Stimulated activated CD4-positive, alpha-beta T cell treated with anti-CD3 and anti-CD28 coated beads, Interleukin-4, amount 100 ng/mL, for 48 hours (primary cell): ENCODE data around the gene TRMO.

Experiments used
- DNase-seq, 2 donors: peaks; one replicate each; pipeline ENCODE4 v3.0.0-alpha.2; 2020; ENCODE audit warnings: low read depth in 2 of 2

Gene TRMO

DNA sequence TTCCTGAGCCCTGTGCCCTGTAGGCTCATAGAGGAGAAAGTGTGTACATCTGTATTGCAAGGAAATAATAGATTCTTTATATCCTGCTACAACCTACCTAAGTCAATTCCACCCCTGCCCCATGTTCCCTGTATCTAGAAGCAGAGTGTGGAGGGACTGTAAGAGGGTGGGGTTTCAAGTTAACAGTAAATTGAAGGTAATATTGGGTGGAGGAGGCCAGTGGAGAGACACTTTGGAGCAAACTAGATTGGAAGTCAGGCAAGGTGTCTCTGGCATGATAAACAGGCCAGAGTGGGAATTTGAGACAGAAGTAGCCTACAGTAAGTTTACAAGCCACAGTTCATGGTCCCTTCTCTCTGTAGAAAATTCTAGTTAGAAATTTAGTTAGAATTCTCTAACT lies 17.9 kb upstream of the TRMO start:
- DNase-seq: no peak

DNA sequence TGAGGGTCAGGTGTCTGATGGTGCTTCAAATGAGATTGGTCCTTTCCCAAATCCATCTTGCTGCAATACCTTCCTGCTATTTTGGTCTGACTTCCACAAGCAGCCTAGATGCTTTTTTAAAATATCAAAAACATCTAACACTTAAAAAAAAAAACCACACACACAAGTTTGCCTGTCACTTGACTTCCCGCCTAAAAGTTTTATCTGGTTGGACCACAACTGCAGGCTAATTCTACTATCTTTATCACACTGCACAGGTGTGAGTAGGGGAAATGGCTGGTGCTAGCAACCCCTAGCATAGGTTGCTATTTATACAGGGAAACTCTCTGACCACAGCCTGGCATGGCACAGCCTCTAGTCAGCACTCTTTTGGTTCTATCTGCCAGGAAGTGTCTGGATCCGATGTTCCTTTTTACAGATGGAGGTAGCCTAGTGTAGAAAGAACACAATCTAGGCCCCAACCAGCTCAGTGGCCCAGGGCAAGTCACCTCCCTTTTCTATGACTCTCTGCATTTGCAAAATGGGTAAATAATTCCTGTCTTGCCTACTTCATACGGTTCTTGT lies 15.9 kb upstream of the TRMO start, which contains the start of gene HEMGN:
Gene HEMGN, minus strand, starts transcription at position 92 of the 564 bp plus-strand sequence. Its CDS starts 36 bp downstream, at position 56.
- no peak for DNase-seq

- no peak for DNase-seq
Observed at GRCh38 chr9:97936998-97937397, 14.7 kb upstream of the TRMO start.

- DNase-seq: no peak
Observed at GRCh38 chr9:97935276-97935675, 13.0 kb upstream of the TRMO start.

DNA sequence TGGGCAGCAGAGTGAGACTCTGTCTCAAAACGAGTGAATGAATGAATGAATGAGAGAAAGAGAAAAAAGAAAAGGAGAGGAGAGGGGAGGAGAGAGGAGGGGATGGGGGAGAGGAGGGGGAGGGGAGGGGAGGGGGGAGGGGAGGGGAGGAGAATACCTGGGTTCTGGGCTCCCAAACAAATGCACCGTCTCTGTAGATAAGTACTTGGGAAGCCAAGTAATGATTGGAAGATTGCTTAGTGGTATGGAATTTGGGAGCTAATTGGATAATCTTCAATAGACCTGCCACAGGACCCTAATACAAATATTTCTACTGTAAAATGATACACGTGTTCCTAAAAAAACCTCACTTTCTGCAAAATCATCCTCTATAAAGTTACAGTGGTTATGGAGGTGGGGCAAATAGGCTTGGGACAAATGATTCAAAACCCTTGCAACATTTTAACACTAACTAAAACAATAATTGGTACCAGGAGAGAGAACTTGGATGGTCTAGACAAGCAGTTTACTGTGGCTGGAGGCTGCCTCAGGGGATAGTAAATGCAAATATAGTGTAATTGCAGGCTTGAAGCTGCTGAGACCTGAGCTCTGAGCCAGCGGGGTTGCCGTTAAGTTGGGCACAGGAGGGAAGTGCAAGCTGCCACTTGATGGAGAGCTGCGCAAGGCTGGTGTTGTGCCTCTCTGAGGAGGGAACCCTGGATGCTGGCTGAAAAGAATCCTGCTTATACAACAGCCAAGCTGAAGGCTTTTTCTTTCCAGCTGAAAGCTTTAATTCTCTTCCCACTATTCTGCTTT lies 12.2 kb upstream of the TRMO start:
- DNase-seq: no peak

DNA sequence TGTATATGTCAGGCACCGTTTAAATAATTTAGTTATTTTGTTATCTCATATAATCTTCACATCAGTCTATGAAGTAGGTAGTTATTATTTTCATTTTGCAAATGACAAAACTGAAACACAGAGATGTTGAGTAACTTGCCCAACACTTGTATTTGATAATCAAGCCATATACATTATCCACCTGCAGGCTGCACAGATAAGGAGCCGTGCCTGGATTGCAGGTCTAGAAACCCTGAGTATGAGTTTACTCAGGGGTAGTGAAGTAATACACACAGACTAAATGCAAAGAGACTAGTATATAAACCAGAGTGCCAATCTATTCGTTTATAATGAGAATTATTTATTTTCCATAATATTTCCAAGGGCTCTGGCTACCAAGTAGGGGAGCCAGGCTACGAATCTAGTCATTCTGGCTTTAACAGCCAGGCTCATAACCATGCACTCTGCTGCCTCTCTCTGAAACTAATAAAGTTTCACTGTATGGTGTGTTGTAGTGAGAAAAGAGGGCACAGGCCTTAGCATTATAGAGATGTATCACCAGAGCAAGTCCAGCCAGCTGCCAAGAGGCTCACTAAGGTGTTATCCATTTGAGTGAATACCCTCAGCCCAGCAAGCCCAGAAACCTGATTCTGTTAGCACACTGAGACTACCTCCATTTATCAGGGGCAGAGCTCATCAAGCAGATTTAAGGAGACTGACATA lies 11.1 kb upstream of the TRMO start:
- DNase-seq: no peak

GRCh38 chr9:97930972-97931371 lies 8.7 kb upstream of the TRMO start:
- DNase-seq: no peak

DNA sequence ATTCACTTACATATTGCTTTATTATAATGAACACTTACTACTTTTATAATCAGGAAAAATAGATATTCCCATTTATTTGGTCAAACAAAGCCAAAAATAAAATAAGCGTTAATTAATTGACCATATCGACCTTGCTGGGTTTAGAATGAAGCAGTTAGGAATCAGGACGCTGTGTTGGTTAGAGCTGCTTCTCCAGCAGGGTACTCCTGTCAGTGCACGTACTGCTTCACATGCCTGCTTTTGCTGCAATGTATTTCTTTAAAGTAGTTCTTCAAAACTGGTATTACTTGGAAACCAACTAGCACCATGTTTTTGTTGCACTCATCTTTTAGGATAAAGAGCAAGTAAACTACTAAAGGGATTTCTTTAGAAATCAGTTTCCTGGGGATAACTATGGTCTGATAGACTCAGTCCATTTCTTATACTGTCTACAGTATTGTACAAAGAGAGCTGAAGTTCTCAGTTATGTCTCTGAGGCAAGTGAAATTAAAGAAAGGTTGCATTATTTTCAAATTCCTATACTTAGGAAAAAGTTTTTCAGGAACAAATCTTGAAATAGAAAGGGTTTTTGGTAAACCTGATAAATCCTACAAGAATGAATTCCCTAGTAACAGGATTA lies 6.8 kb upstream of the TRMO start:
- no peak for DNase-seq

GRCh38 chr9:97925497-97926334 lies 3.4 kb upstream of the TRMO start:
- no peak for DNase-seq

- no peak for DNase-seq
Observed at GRCh38 chr9:97924386-97924785, 2.1 kb upstream of the TRMO start.

DNA sequence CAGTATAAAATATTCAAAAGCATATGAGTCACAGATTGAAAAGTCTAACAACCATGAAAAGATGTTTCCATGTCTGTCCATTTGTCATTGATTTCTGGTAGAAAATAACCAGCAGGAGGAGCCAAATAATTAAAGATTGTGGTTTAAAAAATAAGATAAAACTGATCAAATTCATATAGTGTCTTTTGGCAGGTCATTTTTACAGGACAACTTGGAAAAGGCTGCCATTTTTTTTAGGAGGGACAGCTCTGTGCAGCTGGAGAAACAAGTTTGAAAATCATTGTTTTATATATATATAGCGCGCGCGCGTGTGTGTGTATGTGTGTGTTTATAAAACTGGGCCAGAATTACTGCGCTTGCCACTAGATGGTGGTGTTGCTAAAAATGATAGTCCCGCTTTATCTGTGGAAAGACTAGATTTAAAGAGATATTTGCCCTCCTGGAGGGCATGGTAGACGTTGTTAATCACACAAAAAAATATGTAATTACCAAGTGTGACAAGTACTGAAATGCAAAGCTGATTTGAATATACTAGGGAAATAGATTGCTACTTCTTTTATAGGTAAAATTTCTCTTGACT lies 1.3 kb upstream of the TRMO start:
- peak; percentile 58 to 61 for DNase-seq

GRCh38 chr9:97919217-97919813 lies 3.0 kb downstream of the TRMO start:
- DNase-seq: no peak

- DNase-seq: no peak
Observed at GRCh38 chr9:97918611-97919010, 3.7 kb downstream of the TRMO start.

DNA sequence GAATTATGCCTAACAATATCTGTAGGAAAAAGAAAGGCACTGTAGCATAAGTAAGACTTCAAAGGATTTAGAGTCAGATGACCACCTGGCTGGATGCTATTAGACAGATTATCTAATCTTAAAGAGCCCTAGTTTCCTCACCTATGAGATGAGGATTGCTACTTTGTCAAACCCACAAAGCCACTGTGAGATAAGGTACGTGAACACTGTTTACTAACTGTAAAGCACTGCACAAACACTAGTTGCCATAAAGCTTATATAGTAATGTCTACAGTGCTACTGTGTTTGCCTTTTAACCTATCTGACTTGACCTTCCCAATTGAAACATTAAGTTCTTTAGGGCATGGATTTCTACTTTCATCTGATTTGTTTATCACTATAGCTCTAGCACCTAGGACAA lies 10.3 kb downstream of the TRMO start:
- DNase-seq: no peak

DNA sequence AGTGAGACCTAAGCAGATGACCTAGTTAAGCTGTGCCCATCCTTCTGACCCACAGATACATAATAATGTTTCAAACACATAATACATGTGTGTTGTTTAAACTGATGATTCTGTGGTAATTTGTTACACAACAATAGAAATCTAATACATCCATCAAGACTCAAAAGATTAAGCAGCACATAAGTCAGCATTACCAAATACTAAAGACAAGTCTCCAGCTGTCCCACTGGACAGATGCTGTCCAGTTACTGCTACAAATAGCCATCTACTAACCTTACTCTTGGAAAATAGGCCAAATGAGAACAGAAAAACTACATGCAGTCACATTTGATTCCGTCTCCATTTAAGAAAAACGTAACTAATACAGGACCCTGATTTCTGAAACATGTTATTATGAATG lies 10.8 kb downstream of the TRMO start:
- DNase-seq: no peak

- no peak for DNase-seq
Observed at GRCh38 chr9:97910357-97910756, 11.9 kb downstream of the TRMO start.

DNA sequence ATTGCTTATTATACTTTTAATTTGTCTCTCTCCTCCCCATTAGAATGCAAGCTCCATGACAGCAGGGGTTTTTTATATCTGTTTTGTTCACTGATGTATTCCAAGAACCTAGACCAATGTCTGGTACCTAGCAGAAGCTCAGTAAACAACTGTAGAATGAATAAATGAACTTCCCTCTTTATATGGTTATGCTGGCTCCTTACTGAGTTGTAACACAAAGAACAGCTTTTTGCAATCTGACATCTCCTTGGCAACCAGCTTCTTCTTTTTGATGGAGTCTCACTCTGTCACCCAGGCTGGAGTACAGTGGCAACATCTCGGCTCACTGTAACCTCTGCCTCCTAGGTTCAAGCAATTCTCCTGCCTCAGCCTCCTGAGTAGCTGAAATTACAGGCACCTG lies 13.6 kb downstream of the TRMO start:
- DNase-seq: no peak

DNA sequence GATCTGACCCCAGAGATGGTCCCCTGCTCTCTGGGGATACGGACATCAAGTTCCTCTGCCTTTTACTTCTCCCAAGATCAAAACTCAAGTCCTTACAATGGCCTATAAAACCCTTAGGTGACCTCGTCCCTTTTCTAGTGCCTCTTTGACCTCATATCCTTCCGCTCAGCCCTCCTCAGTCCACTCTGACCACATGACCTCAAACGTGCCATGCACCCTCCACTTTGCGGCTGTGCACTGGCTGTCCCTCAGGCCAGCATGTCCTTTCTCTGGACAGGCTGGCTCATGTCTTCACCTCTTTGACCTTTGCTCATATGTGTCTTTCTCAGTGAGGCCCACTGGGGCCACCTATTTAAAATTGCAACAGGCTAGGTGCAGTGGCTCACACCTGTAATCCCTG lies 14.7 kb downstream of the TRMO start:
- DNase-seq: no peak

DNA sequence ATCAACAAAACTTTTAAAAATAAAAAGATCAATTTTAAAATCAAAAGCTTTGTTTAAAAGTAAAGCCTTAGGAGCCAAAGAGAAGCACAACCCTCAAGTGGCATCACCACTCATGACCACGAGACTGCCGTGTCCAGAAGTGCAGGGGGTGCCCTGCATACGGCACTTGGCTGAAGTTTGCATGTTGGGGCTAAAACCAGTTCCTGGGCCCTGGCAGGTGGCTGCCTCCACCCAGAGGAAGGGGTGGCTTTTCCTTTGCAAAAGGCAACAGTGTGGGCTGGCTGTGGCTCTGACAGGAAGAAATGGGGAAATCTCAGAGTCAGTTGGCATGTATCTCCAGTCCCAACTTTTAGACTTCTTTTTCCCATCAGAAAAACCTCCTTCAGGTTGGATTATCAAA lies 15.3 kb downstream of the TRMO start:
- DNase-seq: no peak

DNA sequence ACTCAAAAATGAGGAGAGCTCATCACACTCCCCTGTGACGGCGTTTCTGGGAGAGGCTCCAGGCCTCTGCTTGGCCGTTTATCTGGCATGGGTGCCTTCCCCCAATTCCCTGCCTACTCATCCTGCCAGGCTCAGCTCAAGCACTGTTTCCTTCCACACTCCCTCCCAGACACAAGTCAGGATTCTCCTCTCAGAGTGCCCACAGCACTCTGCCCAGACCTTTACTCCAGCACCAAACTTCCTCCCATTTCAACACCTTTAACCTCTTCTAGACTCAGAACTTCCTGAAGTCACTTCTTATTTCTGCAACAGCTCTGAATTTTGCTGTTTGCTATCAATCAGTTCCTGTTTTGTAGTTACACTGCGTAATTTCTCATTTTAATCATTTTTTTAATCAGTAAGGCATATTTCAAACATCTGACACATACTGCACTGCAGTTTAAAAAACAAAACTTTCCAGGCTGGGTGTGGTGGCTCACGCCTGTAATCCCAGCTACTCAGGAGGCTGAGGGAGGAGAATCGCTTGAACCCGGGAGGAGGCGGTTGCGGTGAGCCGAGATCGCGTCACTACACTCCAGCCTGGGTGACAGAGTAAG lies 16.0 kb downstream of the TRMO start:
- peak in 1 of 2 donors; percentile 36 for DNase-seq
